Loucy (cell line): Measurements from ENCODE around the gene SORBS1.

Source experiments
- H2AFZ ChIP-seq: fragments of 200-600 bp; sonication (generic); 2 replicates; pipeline ENCODE4 v1.6.0; 2016; ENCODE audit warnings: antibody characterized with exemption, mild to moderate bottlenecking, low read length, moderate library complexity
- H3F3A ChIP-seq: fragments of 200-600 bp; 2 replicates; pipeline ENCODE4 v1.6.0; 2016; ENCODE audit warnings: antibody characterized with exemption, low read depth, mild to moderate bottlenecking
- H3K27me3 ChIP-seq: fragments of 200-600 bp; sonication (generic); 2 replicates; pipeline ENCODE4 v1.6.1; 2014; ENCODE audit warnings: low read length, mild to moderate bottlenecking; ENCODE audit not compliant: insufficient read depth, poor library complexity, severe bottlenecking
- H3K36me3 ChIP-seq: fragments of 200-600 bp; sonication (generic); 2 replicates; pipeline ENCODE4 v1.6.1; 2016; ENCODE audit warnings: low read length; ENCODE audit not compliant: insufficient read depth
- H3K4me1 ChIP-seq: fragments of 200-600 bp; sonication (generic); 2 replicates; pipeline ENCODE4 v1.5.1; 2014; ENCODE audit warnings: low read length, mild to moderate bottlenecking; ENCODE audit not compliant: insufficient read depth, poor library complexity, severe bottlenecking
- H3K4me2 ChIP-seq: fragments of 200-600 bp; sonication (generic); 2 replicates; pipeline ENCODE4 v1.6.0; 2014; ENCODE audit warnings: antibody characterized with exemption, low read length, low read depth, mild to moderate bottlenecking; ENCODE audit not compliant: poor library complexity, severe bottlenecking
- H3K4me3 ChIP-seq: fragments of 200-600 bp; sonication (generic); 2 replicates; pipeline ENCODE4 v1.5.1; 2014; ENCODE audit warnings: low read length, mild to moderate bottlenecking, mixed read lengths; ENCODE audit not compliant: poor library complexity, severe bottlenecking
- H3K79me2 ChIP-seq: fragments of 200-600 bp; sonication (generic); 2 replicates; pipeline ENCODE4 v1.6.1; 2014; ENCODE audit warnings: low read length; ENCODE audit not compliant: insufficient read depth
- H3K9ac ChIP-seq: fragments of 200-600 bp; sonication (generic); 2 replicates; pipeline ENCODE4 v1.6.0; 2014; ENCODE audit warnings: mild to moderate bottlenecking, low read depth, low read length, moderate library complexity; ENCODE audit not compliant: poor library complexity, severe bottlenecking
- H3K9me2 ChIP-seq: fragments of 200-600 bp; sonication (generic); replicated peaks from 2 replicates; pipeline ENCODE4 v1.6.1; 2016; ENCODE audit warnings: low read depth, low read length, mixed read lengths
- H3K9me3 ChIP-seq: fragments of 200-600 bp; sonication (generic); 2 replicates; pipeline ENCODE4 v1.6.1; 2014; ENCODE audit warnings: mild to moderate bottlenecking, antibody characterized with exemption, low read length, low read depth; ENCODE audit not compliant: insufficient read depth
- H4K20me1 ChIP-seq: fragments of 200-600 bp; sonication (generic); 2 replicates; pipeline ENCODE4 v1.6.0; 2014; ENCODE audit warnings: antibody characterized with exemption, low read length, mild to moderate bottlenecking; ENCODE audit not compliant: insufficient read depth, poor library complexity, severe bottlenecking
- CTCF ChIP-seq: fragments of 200-600 bp; sonication (generic); conservative IDR thresholded peaks from 2 replicates; pipeline ENCODE4 v1.5.1; 2014; ENCODE audit warnings: mild to moderate bottlenecking, antibody characterized with exemption, low read length
- EZH2phosphoT487 ChIP-seq: fragments of 200-600 bp; IDR thresholded peaks from 2 replicates; pipeline ENCODE4 v1.6.1; 2018; ENCODE audit warnings: antibody characterized with exemption, mild to moderate bottlenecking, moderate library complexity, borderline replicate concordance

The SORBS1 gene

GRCh38 chr10:95474228-95475002, 86.8 kb downstream of the SORBS1 start:
- no peak overlapping the region for H2AFZ ChIP-seq

DNA sequence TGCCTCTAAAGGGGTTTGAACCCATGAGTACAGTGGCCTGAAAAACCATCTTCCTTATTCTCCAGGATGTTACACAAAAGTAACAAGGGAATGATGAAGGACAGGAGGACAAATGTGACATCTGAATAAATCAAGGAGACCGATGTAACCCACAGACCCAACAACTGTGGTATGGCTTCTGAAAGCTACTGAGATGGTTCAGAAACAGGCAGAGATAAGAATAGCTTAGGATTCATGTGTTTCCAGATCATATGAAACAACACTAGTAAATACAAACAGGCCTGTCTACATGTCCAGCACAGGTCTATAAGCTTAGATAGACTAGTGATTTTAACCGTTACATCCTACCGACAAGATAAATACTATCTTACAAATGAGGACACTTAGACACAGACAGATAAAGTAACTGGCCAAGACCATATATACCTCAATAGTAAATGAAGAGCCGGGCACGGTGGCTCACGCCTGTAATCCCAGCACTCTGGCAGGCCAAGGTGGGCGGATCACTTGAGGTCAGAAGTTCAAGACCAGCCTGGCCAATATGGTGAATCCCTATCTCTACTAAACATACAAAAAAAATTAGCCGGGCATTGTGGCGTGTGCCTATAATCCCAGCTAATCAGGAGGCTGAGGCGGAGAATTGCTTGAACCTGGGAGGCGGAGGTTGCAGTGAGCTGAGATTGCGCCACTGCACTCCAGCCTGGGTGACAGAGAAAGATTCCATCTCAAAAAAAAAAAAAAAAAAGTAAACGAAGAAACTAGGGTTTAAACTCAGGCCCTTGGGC, 88.7 kb downstream of the SORBS1 start:
- H3K36me3 ChIP-seq: no peaks in the 10 kb centered on the region
- no peak overlapping the region for H2AFZ ChIP-seq
- no peak overlapping the region for H3K4me2 ChIP-seq
- no peak overlapping the region for H3K9ac ChIP-seq
- H3K79me2 ChIP-seq: no peaks in the 10 kb centered on the region
- no peaks in the 10 kb centered on the region for H3F3A ChIP-seq
- no peaks in the 10 kb centered on the region for H3K27me3 ChIP-seq
- H3K4me3 ChIP-seq: no peak overlapping the region
- H3K9me3 ChIP-seq: no peaks in the 10 kb centered on the region
- H3K9me2 ChIP-seq: no peaks in the 10 kb centered on the region
- TF ChIP-seq CTCF: no peak
- no peak for TF ChIP-seq EZH2phosphoT487
- H4K20me1 ChIP-seq: no peaks in the 10 kb centered on the region
- H3K4me1 ChIP-seq: peaks cover 1% of the 10 kb centered on the region

More at GRCh38 chr10:95474228-95475002, 86.8 kb downstream of the SORBS1 start:
- TF ChIP-seq CTCF (no peak), EZH2phosphoT487 (no peak)
- H4K20me1 ChIP-seq: no peaks in the 10 kb centered on the region
- no peak overlapping the region for H3K4me3 ChIP-seq
- no peaks in the 10 kb centered on the region for H3F3A ChIP-seq
- no peak overlapping the region for H3K4me2 ChIP-seq
- no peaks in the 10 kb centered on the region for H3K36me3 ChIP-seq
- H3K9me2 ChIP-seq: no peaks in the 10 kb centered on the region
- H3K79me2 ChIP-seq: no peaks in the 10 kb centered on the region
- no peaks in the 10 kb centered on the region for H3K9me3 ChIP-seq
- H3K9ac ChIP-seq: no peak overlapping the region
- H3K27me3 ChIP-seq: no peaks in the 10 kb centered on the region
- no peaks in the 10 kb centered on the region for H3K4me1 ChIP-seq

- no peaks in the 10 kb centered on the region for H3K9me2 ChIP-seq
- H3K9me3 ChIP-seq: no peaks in the 10 kb centered on the region
- no peaks in the 10 kb centered on the region for H3K27me3 ChIP-seq
- TF ChIP-seq EZH2phosphoT487: no peak
- TF ChIP-seq CTCF: no peak
- no peak overlapping the region for H3K4me2 ChIP-seq
- no peaks in the 10 kb centered on the region for H3K79me2 ChIP-seq
- no peak overlapping the region for H3K9ac ChIP-seq
- no peaks in the 10 kb centered on the region for H3F3A ChIP-seq
- H3K36me3 ChIP-seq: no peaks in the 10 kb centered on the region
- H3K4me1 ChIP-seq: peaks cover 12% of the 10 kb centered on the region
- H3K4me3 ChIP-seq: no peak overlapping the region
- no peaks in the 10 kb centered on the region for H4K20me1 ChIP-seq
- H2AFZ ChIP-seq: no peak overlapping the region
Observed at GRCh38 chr10:95469676-95470075, 91.5 kb downstream of the SORBS1 start.
